SKM-1 (cell line): ENCODE results near the gene MGMT.

ENCODE experiments used
- DNase-seq: peaks from one replicate; lab custom pipeline; 2025; ENCODE audit not compliant: unreplicated experiment; lab: John Stamatoyannopoulos, UW

MGMT gene

GRCh38 chr10:129494176-129494575 is 27.1 kb downstream of the MGMT start:
- no peak for DNase-seq

- DNase-seq = no peak
Measured at GRCh38 chr10:129494740-129495139, 27.7 kb downstream of the MGMT start.

GRCh38 chr10:129495256-129495655 is 28.2 kb downstream of the MGMT start:
- no peak for DNase-seq

GRCh38 chr10:129495698-129496097 is 28.7 kb downstream of the MGMT start:
- DNase-seq = no peak

GRCh38 chr10:129497013-129497412 is 30.0 kb downstream of the MGMT start:
- no peak for DNase-seq

GRCh38 chr10:129498680-129499079 is 31.6 kb downstream of the MGMT start:
- DNase-seq = no peak

- no peak for DNase-seq
Measured at GRCh38 chr10:129500617-129501339, 33.7 kb downstream of the MGMT start.

GRCh38 chr10:129501652-129502436 is 34.8 kb downstream of the MGMT start:
- no peak for DNase-seq

- no peak for DNase-seq
Measured at GRCh38 chr10:129502448-129502847, 35.4 kb downstream of the MGMT start.

- no peak for DNase-seq
Measured at GRCh38 chr10:129505500-129506075, 38.5 kb downstream of the MGMT start.

- no peak for DNase-seq
Measured at GRCh38 chr10:129506101-129506797, 39.2 kb downstream of the MGMT start.

GRCh38 chr10:129507216-129507889 is 40.3 kb downstream of the MGMT start:
- DNase-seq = no peak

GRCh38 chr10:129509155-129509554 is 42.1 kb downstream of the MGMT start:
- DNase-seq = no peak

- DNase-seq = no peak
Measured at GRCh38 chr10:129509835-129510234, 42.8 kb downstream of the MGMT start.

GRCh38 chr10:129511086-129511485 is 44.0 kb downstream of the MGMT start:
- DNase-seq = no peak

- no peak for DNase-seq
Measured at GRCh38 chr10:129511758-129512157, 44.7 kb downstream of the MGMT start.

GRCh38 chr10:129513312-129513711 is 46.3 kb downstream of the MGMT start:
- DNase-seq = no peak

GRCh38 chr10:129514568-129515451 is 47.8 kb downstream of the MGMT start:
- DNase-seq = no peak

- no peak for DNase-seq
Measured at GRCh38 chr10:129516846-129517679, 50.0 kb downstream of the MGMT start.
